ENCODE results near the gene SCD5. TPM values are rescaled to one million over a fixed set of nuclear protein-coding genes. Genes with fewer than 3 reads are reported as not detected.

SCD5 gene
- total and polyA plus RNA-seq, 11 donors, result 1.4 to 6.8 (median 2.5) TPM

GRCh38 chr4:82643994-82644733, 154.4 kb downstream of the SCD5 start:
- DNase-seq (no peak), ATAC-seq (no peak)
- WGBS, 4 donors, result 84 to 93% (median 90%) methylated on average over 3 to 5 of the region's 5 CpGs
- Histone ChIP-seq H3K4me3 (no peak overlapping the region), H3K27ac (no peak overlapping the region), H3K36me3 (no peaks in the 10 kb centered on the region), H3K9me3 (no peaks in the 10 kb centered on the region), H3K4me1 (peaks cover 0 to 13% (median 3%) of the 10 kb centered on the region in 12 donors), H3K27me3 (no peaks in the 10 kb centered on the region)
- intact Hi-C loops (cut with DNase I), result no loop called here
- no peak for TF ChIP-seq POLR2A (IDR thresholded peaks at IDR 0.05)
- no peak for TF ChIP-seq CTCF (IDR thresholded peaks at IDR 0.05)

GRCh38 chr4:82642331-82642730, 156.3 kb downstream of the SCD5 start:
- Histone ChIP-seq H3K9me3 (no peaks in the 10 kb centered on the region), H3K4me1 (peaks cover 0 to 13% (median 3%) of the 10 kb centered on the region in 12 donors), H3K36me3 (no peaks in the 10 kb centered on the region), H3K27me3 (no peaks in the 10 kb centered on the region), H3K27ac (no peak overlapping the region), H3K4me3 (no peak overlapping the region)
- DNase-seq, result no peak
- no peak for ATAC-seq
- intact Hi-C loops (cut with DNase I), result no loop called here
- 66 to 82% (median 79%) methylated on average over 7 of the region's 7 CpGs for WGBS, 4 donors
- TF ChIP-seq POLR2A (IDR thresholded peaks at IDR 0.05) (no peak), CTCF (IDR thresholded peaks at IDR 0.05) (no peak)

GRCh38 chr4:82640540-82640939, 158.1 kb downstream of the SCD5 start:
- no peak overlapping the region for H3K27ac ChIP-seq
- intact Hi-C loops (cut with DNase I), result no loop called here
- ATAC-seq, result no peak
- no peaks in the 10 kb centered on the region for H3K9me3 ChIP-seq
- H3K4me3 ChIP-seq, result no peak overlapping the region
- no peak for TF ChIP-seq CTCF (IDR thresholded peaks at IDR 0.05)
- no peak for TF ChIP-seq POLR2A (IDR thresholded peaks at IDR 0.05)
- H3K27me3 ChIP-seq, result no peaks in the 10 kb centered on the region
- DNase-seq, result no peak
- 48 to 58% (median 50%) methylated on average over 5 of the region's 5 CpGs for WGBS, 4 donors
- H3K36me3 ChIP-seq, result no peaks in the 10 kb centered on the region
- H3K4me1 ChIP-seq, result peaks cover 0 to 13% (median 3%) of the 10 kb centered on the region in 12 donors

GRCh38 chr4:82639971-82640370, 158.6 kb downstream of the SCD5 start:
- H3K27ac ChIP-seq, result peak overlapping the region in 1 of 12 donors; percentile 27
- peak in 1 of 5 donors; percentile 27 for DNase-seq
- intact Hi-C loops (cut with DNase I), result no loop called here
- H3K9me3 ChIP-seq, result no peaks in the 10 kb centered on the region
- TF ChIP-seq CTCF (IDR thresholded peaks at IDR 0.05), result no peak
- TF ChIP-seq POLR2A (IDR thresholded peaks at IDR 0.05), result no peak
- ATAC-seq, result peak in 3 of 4 donors; percentile 20 to 50 (median 37)
- H3K4me3 ChIP-seq, result no peak overlapping the region
- no peaks in the 10 kb centered on the region for H3K36me3 ChIP-seq
- WGBS, 4 donors, result 62 to 78% (median 72%) methylated on average over 8 of the region's 8 CpGs
- no peaks in the 10 kb centered on the region for H3K27me3 ChIP-seq
- H3K4me1 ChIP-seq, result peaks cover 0 to 13% (median 3%) of the 10 kb centered on the region in 12 donors
